HepG2 (cell line): ENCODE data around the gene STX2. TPM values are rescaled to one million over a fixed set of nuclear protein-coding genes. Genes with fewer than 3 reads are reported as not detected.
A peak's percentile ranks its signal among the peaks of the same experiment; 100 is the strongest.

Experiments used
- CBX2 ChIP-seq, 2 experiments: fragments of 200-600 bp in 1 of 2; sonication (generic); formaldehyde crosslinking in 1 of 2; IDR thresholded peaks; 2 replicates each; pipeline versions ENCODE4 v1.7.0 to v1.8.1; 2018 to 2022; ENCODE audit warnings: low read depth in 2 of 2, low read length in 1 of 2, mild to moderate bottlenecking in 1 of 2, missing genetic modification reagents in 1 of 2
- FOSL1 ChIP-seq: sonication (generic); formaldehyde crosslinking; IDR thresholded peaks from 2 replicates; pipeline ENCODE4 v1.9.0; 2021; ENCODE audit warnings: missing genetic modification reagents, borderline replicate concordance
- HES4 ChIP-seq: sonication (generic); formaldehyde crosslinking; IDR thresholded peaks from 2 replicates; pipeline ENCODE4 v1.9.0; 2021; ENCODE audit warnings: mild to moderate bottlenecking, missing genetic modification reagents, borderline replicate concordance
- HNRNPL ChIP-seq: fragments of 200-400 bp; formaldehyde crosslinking; IDR thresholded peaks from 2 replicates; pipeline ENCODE4 v1.6.1; 2017; ENCODE audit warnings: mild to moderate bottlenecking, low read depth, low read length
- HNRNPLL ChIP-seq: fragments of 200-400 bp; formaldehyde crosslinking; IDR thresholded peaks from 2 replicates; pipeline ENCODE4 v1.6.1; 2017; ENCODE audit warnings: mild to moderate bottlenecking, low read depth, low read length; ENCODE audit not compliant: poor library complexity, severe bottlenecking
- HOXD1 ChIP-seq: sonication (generic); formaldehyde crosslinking; IDR thresholded peaks from 2 replicates; pipeline ENCODE4 v1.5.0; 2020; ENCODE audit warnings: missing genetic modification reagents
- IRX3 ChIP-seq: sonication (generic); formaldehyde crosslinking; IDR thresholded peaks from 2 replicates; pipeline ENCODE4 v1.8.1; 2023; ENCODE audit warnings: mild to moderate bottlenecking, low read depth, missing genetic modification reagents, borderline replicate concordance
- MBD4 ChIP-seq: IDR thresholded peaks from 2 replicates; pipeline ENCODE4 v1.6.1; 2012; ENCODE audit warnings: low read length, inconsistent platforms, borderline replicate concordance
- SNRNP70 ChIP-seq: fragments of 200-400 bp; formaldehyde crosslinking; IDR thresholded peaks from 2 replicates; pipeline ENCODE4 v1.6.1; 2017; ENCODE audit warnings: mild to moderate bottlenecking, low read depth, low read length, moderate library complexity
- ZNF331 ChIP-seq: sonication (generic); formaldehyde crosslinking; IDR thresholded peaks from 2 replicates; pipeline ENCODE4 v1.4.0; 2020; ENCODE audit warnings: missing genetic modification reagents
- ZNF569 ChIP-seq: sonication (generic); formaldehyde crosslinking; IDR thresholded peaks from 2 replicates; pipeline ENCODE4 v1.5.0; 2020; ENCODE audit warnings: mild to moderate bottlenecking, missing genetic modification reagents, moderate library complexity, borderline replicate concordance
- ZNF724P ChIP-seq: sonication (generic); formaldehyde crosslinking; IDR thresholded peaks from 2 replicates; pipeline ENCODE4 v1.8.0; 2022; ENCODE audit warnings: missing genetic modification reagents, borderline replicate concordance
- ZNF747 ChIP-seq: sonication (generic); formaldehyde crosslinking; IDR thresholded peaks from 2 replicates; pipeline ENCODE4 v1.8.1; 2023; ENCODE audit warnings: missing genetic modification reagents, mild to moderate bottlenecking, borderline replicate concordance
- polyA plus RNA-seq, 8 experiments: library from polyadenylated mRNA; depleted of rRNA in 3 of 8; stranded (reverse) in 7 of 8; unstranded in 1 of 8; fragments of >200 nt; fragmentation: Illumina TruSeq in 4 of 8; extraction: Trizol in 4 of 8; gene quantifications; 2 replicates each; pipeline versions ENCODE4 v1.2.1 to v1.2.3, GENCODE V29; 2011 to 2016; ENCODE audit warnings: low read depth in 4 of 8, missing spikeins in 1 of 8, mixed read lengths in 1 of 8; ENCODE audit not compliant: insufficient read depth in 1 of 8
- total RNA-seq, 5 experiments: library from RNA; depleted of rRNA; stranded (reverse); fragments of >200 nt; fragmentation: Illumina TruSeq; extraction: Trizol; gene quantifications; 2 replicates each; pipeline ENCODE4 v1.2.3, GENCODE V29; 2016; ENCODE audit warnings: low read depth in 1 of 5
- TF ChIP-seq, protein P1 (sequence below), 2 experiments: sonication (generic) in 1 of 2; formaldehyde crosslinking in 1 of 2; IDR thresholded peaks; 2 replicates each; pipeline versions ENCODE4 v1.5.1 to v1.6.1; 2011 to 2020; ENCODE audit warnings: borderline replicate concordance in 1 of 2, low read depth in 1 of 2, low read length in 1 of 2, mild to moderate bottlenecking in 1 of 2, missing genetic modification reagents in 1 of 2, moderate library complexity in 1 of 2
- TF ChIP-seq, protein P2 (sequence below): sonication (generic); formaldehyde crosslinking; IDR thresholded peaks from 2 replicates; pipeline ENCODE4 v1.5.0; 2020; ENCODE audit warnings: mild to moderate bottlenecking, missing genetic modification reagents
- TF ChIP-seq, protein P3 (sequence below): sonication (generic); formaldehyde crosslinking; IDR thresholded peaks from 2 replicates; pipeline ENCODE4 v1.4.0; 2020; ENCODE audit warnings: missing genetic modification reagents

STX2 gene
- total and polyA plus RNA-seq, 2 of the 13 experiments (the other 11 are each of a cell fraction or from before 2014, with no cell fraction given), result 13.4 to 25.1 TPM

DNA sequence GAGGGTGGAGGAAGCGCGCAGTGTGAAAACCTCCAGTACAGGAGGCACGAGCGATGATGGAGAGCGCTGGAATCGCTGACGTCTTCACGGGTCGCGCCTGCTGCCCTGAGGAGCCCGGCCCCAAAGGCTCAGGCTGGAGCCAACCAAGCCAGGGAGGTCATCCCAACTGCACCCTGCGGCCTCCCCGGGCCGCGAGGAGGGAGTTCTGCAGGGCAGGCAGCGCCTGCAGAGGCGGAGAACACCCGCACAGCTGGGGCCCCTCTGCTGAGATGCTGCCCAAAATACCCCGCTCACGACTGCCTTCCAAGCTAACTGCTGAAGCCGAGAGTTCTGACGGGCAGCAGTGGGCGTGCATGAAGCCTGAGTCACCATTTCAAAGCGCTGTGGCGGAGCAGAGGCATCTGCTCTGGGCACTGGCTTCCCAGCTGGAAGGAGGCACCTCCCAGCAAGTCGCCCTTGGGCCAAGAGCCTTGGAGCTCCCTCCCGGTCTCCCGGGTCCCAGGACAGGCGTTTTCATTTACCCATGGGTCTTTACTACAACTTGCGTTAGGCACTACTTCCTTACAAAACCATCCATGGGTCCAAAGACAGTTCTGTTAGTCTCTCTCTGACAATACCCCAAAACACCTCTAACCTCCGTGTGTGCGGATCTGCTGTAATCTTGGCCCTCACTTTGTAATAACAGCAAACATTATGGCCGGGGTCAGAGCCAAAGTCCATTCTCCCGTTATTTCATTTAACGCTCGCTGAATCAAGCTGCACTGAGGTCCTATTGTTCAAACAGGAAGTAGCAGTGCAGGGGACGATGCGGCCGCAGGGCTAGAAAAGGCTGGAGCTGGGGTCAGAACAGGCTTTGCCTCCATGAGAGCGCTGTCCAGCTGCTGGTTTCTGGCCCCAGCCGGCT is 62.8 kb downstream of the STX2 start (continued):
- TF ChIP-seq, protein P1, sequence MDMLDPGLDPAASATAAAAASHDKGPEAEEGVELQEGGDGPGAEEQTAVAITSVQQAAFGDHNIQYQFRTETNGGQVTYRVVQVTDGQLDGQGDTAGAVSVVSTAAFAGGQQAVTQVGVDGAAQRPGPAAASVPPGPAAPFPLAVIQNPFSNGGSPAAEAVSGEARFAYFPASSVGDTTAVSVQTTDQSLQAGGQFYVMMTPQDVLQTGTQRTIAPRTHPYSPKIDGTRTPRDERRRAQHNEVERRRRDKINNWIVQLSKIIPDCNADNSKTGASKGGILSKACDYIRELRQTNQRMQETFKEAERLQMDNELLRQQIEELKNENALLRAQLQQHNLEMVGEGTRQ (IDR thresholded peaks at IDR 0.05; ENCODE audit: low read depth, low read length), result no peak
- TF ChIP-seq, protein P1 (CRISPR knock-in tag; IDR thresholded peaks at IDR 0.05; ENCODE audit: borderline replicate concordance), result no peak
- peak; percentile 64; the same call in 1 of the 2 replicates for TF ChIP-seq HNRNPL
- TF ChIP-seq IRX3 (CRISPR knock-in tag), result no peak
- TF ChIP-seq, protein P2, sequence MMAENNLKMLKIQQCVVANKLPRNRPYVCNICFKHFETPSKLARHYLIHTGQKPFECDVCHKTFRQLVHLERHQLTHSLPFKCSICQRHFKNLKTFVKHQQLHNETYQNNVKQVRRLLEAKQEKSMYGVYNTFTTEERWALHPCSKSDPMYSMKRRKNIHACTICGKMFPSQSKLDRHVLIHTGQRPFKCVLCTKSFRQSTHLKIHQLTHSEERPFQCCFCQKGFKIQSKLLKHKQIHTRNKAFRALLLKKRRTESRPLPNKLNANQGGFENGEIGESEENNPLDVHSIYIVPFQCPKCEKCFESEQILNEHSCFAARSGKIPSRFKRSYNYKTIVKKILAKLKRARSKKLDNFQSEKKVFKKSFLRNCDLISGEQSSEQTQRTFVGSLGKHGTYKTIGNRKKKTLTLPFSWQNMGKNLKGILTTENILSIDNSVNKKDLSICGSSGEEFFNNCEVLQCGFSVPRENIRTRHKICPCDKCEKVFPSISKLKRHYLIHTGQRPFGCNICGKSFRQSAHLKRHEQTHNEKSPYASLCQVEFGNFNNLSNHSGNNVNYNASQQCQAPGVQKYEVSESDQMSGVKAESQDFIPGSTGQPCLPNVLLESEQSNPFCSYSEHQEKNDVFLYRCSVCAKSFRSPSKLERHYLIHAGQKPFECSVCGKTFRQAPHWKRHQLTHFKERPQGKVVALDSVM (CRISPR knock-in tag), result no peak
- no peak; the same call in 1 of the 2 replicates for TF ChIP-seq ZNF747 (CRISPR knock-in tag)
- peak; percentile 48; the same call in 1 of the 2 replicates for TF ChIP-seq HOXD1
- TF ChIP-seq HNRNPLL, result peak; percentile 38
- TF ChIP-seq, protein P3, sequence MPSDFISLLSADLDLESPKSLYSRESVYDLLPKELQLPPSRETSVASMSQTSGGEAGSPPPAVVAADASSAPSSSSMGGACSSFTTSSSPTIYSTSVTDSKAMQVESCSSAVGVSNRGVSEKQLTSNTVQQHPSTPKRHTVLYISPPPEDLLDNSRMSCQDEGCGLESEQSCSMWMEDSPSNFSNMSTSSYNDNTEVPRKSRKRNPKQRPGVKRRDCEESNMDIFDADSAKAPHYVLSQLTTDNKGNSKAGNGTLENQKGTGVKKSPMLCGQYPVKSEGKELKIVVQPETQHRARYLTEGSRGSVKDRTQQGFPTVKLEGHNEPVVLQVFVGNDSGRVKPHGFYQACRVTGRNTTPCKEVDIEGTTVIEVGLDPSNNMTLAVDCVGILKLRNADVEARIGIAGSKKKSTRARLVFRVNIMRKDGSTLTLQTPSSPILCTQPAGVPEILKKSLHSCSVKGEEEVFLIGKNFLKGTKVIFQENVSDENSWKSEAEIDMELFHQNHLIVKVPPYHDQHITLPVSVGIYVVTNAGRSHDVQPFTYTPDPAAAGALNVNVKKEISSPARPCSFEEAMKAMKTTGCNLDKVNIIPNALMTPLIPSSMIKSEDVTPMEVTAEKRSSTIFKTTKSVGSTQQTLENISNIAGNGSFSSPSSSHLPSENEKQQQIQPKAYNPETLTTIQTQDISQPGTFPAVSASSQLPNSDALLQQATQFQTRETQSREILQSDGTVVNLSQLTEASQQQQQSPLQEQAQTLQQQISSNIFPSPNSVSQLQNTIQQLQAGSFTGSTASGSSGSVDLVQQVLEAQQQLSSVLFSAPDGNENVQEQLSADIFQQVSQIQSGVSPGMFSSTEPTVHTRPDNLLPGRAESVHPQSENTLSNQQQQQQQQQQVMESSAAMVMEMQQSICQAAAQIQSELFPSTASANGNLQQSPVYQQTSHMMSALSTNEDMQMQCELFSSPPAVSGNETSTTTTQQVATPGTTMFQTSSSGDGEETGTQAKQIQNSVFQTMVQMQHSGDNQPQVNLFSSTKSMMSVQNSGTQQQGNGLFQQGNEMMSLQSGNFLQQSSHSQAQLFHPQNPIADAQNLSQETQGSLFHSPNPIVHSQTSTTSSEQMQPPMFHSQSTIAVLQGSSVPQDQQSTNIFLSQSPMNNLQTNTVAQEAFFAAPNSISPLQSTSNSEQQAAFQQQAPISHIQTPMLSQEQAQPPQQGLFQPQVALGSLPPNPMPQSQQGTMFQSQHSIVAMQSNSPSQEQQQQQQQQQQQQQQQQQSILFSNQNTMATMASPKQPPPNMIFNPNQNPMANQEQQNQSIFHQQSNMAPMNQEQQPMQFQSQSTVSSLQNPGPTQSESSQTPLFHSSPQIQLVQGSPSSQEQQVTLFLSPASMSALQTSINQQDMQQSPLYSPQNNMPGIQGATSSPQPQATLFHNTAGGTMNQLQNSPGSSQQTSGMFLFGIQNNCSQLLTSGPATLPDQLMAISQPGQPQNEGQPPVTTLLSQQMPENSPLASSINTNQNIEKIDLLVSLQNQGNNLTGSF (CRISPR knock-in tag), result 0 out of 2 replicates have a peak, but pooled peaks have one; percentile 55
- TF ChIP-seq CBX2 (IDR thresholded peaks at IDR 0.05; ENCODE audit: low read depth, low read length), result no peak
- TF ChIP-seq CBX2 (CRISPR knock-in tag; IDR thresholded peaks at IDR 0.05; ENCODE audit: low read depth), result no peak
- no peak for TF ChIP-seq ZNF724P (CRISPR knock-in tag)
- TF ChIP-seq SNRNP70, result no peak
- peak; percentile 62; the same call in 1 of the 2 replicates for TF ChIP-seq FOSL1 (CRISPR knock-in tag)
- no peak for TF ChIP-seq MBD4
- TF ChIP-seq HES4 (CRISPR knock-in tag), result no peak
- peak; percentile 73 for TF ChIP-seq ZNF331 (CRISPR knock-in tag)
- TF ChIP-seq ZNF569, result no peak
